ENCODE data around the gene KRT4.

- TF ChIP-seq REST (IDR thresholded peaks at IDR 0.05; ENCODE audit: low read depth) (no peak), EP300 (IDR thresholded peaks at IDR 0.05; ENCODE audit: borderline replicate concordance) (no peak), TEAD4 (IDR thresholded peaks at IDR 0.05) (no peak), YY1 (IDR thresholded peaks at IDR 0.05; ENCODE audit: low read depth) (no peak)
These were observed 14.3 kb downstream of the KRT4 start for GRCh38 chr12:52799505-52800211.

All from Ishikawa (cell line).